Measurements from ENCODE around the gene TFCP2.

The TFCP2 gene

DNA sequence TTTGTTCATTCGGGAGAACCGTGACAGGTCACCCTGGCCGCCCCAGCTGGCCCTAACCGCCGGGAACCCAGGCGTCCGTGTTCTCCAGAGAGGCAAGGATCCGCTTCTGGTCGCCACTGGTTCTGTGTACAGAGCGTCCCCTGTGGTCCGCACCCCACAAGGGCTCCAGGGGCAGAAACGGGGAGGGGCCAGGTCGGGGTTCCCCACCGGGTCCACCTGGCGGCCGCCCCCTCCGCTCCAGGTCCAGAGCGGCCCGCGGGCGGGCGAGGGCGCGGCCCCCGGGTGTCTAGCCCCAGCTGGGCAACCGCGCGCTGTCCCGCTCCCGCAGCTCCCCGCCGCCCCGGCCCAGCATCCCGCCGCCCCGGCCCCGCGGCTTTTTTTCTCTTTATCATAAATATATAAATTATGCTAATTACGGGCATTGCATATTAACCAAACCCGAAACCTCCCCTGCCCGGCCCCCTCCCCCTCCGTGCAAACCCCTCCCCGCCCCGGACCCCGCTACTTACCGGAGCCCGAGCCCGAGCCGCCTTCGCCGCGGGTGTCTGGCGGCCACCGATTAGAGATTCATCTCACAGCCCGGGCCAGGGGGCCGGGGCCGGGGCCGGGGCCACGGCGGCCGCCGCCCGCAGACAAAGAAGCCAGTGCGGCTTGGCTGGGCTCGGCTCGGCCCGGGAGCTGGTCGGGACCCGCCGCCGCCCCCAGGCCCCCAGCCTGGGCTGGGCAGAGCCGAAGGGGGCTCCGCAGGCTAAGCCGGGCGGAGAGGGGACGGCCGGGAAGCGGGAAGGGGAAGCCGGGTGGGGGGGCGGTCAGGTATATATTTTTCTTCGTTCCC, 44.4 kb upstream of the TFCP2 start (continued):
- TF ChIP-seq, protein P1, sequence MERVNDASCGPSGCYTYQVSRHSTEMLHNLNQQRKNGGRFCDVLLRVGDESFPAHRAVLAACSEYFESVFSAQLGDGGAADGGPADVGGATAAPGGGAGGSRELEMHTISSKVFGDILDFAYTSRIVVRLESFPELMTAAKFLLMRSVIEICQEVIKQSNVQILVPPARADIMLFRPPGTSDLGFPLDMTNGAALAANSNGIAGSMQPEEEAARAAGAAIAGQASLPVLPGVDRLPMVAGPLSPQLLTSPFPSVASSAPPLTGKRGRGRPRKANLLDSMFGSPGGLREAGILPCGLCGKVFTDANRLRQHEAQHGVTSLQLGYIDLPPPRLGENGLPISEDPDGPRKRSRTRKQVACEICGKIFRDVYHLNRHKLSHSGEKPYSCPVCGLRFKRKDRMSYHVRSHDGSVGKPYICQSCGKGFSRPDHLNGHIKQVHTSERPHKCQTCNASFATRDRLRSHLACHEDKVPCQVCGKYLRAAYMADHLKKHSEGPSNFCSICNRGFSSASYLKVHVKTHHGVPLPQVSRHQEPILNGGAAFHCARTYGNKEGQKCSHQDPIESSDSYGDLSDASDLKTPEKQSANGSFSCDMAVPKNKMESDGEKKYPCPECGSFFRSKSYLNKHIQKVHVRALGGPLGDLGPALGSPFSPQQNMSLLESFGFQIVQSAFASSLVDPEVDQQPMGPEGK (tag by site-specific recombination; IDR thresholded peaks at IDR 0.05), result peak; percentile 50
- TF ChIP-seq SALL2 (tag by site-specific recombination; IDR thresholded peaks at IDR 0.05; ENCODE audit: borderline replicate concordance) (no peak), ZBTB26 (tag by site-specific recombination; optimal IDR thresholded peaks at IDR 0.05) (peak; percentile 43), ZBTB8A (tag by site-specific recombination; IDR thresholded peaks at IDR 0.05) (peak; percentile 19), ZNF514 (tag by site-specific recombination; IDR thresholded peaks at IDR 0.05) (no peak), ZBTB20 (tag by site-specific recombination; IDR thresholded peaks at IDR 0.05) (peak; percentile 48; the same call in 1 of the 2 replicates), GLI2 (tag by site-specific recombination; IDR thresholded peaks at IDR 0.05; ENCODE audit: borderline replicate concordance, low read depth) (no peak), ZNF76 (tag by site-specific recombination; IDR thresholded peaks at IDR 0.05; ENCODE audit: borderline replicate concordance, low read depth) (0 out of 2 replicates have a peak, but pooled peaks have one; percentile 18), ZXDB (tag by site-specific recombination; IDR thresholded peaks at IDR 0.05) (peak; percentile 70), ZEB2 (tag by site-specific recombination; IDR thresholded peaks at IDR 0.05) (0 out of 2 replicates have a peak, but pooled peaks have one; percentile 29), ZBTB10 (tag by site-specific recombination; IDR thresholded peaks at IDR 0.05) (peak; percentile 51; the same call in 1 of the 2 replicates), ZNF155 (tag by site-specific recombination; IDR thresholded peaks at IDR 0.05) (no peak), ZFP41 (tag by site-specific recombination; IDR thresholded peaks at IDR 0.05; ENCODE audit: borderline replicate concordance) (no peak), ZNF561 (tag by site-specific recombination; IDR thresholded peaks at IDR 0.05; ENCODE audit: borderline replicate concordance) (peak; percentile 21; the same call in 1 of the 2 replicates), KLF1 (tag by site-specific recombination; IDR thresholded peaks at IDR 0.05) (peak; percentile 15; the same call in 1 of the 2 replicates), ZIC2 (tag by site-specific recombination; IDR thresholded peaks at IDR 0.05) (peak; percentile 55; the same call in 1 of the 2 replicates), GLIS1 (tag by site-specific recombination; IDR thresholded peaks at IDR 0.05) (peak; percentile 51)
- TF ChIP-seq, protein P2, sequence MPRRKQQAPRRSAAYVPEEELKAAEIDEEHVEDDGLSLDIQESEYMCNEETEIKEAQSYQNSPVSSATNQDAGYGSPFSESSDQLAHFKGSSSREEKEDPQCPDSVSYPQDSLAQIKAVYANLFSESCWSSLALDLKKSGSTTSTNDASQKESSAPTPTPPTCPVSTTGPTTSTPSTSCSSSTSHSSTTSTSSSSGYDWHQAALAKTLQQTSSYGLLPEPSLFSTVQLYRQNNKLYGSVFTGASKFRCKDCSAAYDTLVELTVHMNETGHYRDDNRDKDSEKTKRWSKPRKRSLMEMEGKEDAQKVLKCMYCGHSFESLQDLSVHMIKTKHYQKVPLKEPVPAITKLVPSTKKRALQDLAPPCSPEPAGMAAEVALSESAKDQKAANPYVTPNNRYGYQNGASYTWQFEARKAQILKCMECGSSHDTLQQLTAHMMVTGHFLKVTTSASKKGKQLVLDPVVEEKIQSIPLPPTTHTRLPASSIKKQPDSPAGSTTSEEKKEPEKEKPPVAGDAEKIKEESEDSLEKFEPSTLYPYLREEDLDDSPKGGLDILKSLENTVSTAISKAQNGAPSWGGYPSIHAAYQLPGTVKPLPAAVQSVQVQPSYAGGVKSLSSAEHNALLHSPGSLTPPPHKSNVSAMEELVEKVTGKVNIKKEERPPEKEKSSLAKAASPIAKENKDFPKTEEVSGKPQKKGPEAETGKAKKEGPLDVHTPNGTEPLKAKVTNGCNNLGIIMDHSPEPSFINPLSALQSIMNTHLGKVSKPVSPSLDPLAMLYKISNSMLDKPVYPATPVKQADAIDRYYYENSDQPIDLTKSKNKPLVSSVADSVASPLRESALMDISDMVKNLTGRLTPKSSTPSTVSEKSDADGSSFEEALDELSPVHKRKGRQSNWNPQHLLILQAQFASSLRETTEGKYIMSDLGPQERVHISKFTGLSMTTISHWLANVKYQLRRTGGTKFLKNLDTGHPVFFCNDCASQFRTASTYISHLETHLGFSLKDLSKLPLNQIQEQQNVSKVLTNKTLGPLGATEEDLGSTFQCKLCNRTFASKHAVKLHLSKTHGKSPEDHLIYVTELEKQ (tag by site-specific recombination; IDR thresholded peaks at IDR 0.05; ENCODE audit: borderline replicate concordance), result no peak
